AG09319 (cell line): Measurements from ENCODE around the gene HBP1.

Experiments
- DNase-seq: peaks from one replicate; pipeline ENCODE4 v3.0.0-alpha.2; 2010; ENCODE audit warnings: low read depth; ENCODE audit errors: extremely low read depth
- CTCF ChIP-seq: IDR thresholded peaks from 2 replicates; pipeline ENCODE4 v1.5.1; 2011; ENCODE audit warnings: low read depth, mild to moderate bottlenecking, inconsistent platforms, low read length, moderate library complexity

HBP1 gene

GRCh38 chr7:107160389-107160788 is 8.4 kb upstream of the HBP1 start:
- no peak for DNase-seq
- TF ChIP-seq CTCF = no peak

- TF ChIP-seq CTCF = no peak
- DNase-seq = no peak
These were observed 7.4 kb upstream of the HBP1 start for GRCh38 chr7:107161415-107161814.

GRCh38 chr7:107162475-107162874 is 6.3 kb upstream of the HBP1 start:
- no peak for DNase-seq
- TF ChIP-seq CTCF = no peak

GRCh38 chr7:107164092-107164491 is 4.7 kb upstream of the HBP1 start:
- DNase-seq = no peak

GRCh38 chr7:107165341-107165740 is 3.5 kb upstream of the HBP1 start:
- no peak for TF ChIP-seq CTCF

More at GRCh38 chr7:107164092-107164491, 4.7 kb upstream of the HBP1 start:
- TF ChIP-seq CTCF = no peak

GRCh38 chr7:107166736-107167426 is 1.9 kb upstream of the HBP1 start:
- TF ChIP-seq CTCF = no peak
- DNase-seq = no peak

More at GRCh38 chr7:107165341-107165740, 3.5 kb upstream of the HBP1 start:
- DNase-seq = no peak

- no peak for DNase-seq
- TF ChIP-seq CTCF = peak; percentile 38
These were observed 1.1 kb upstream of the HBP1 start for GRCh38 chr7:107167483-107168232.
